Esophagus squamous epithelium (tissue), 5 donors: ENCODE measurements around the gene GPR27. TPM values are rescaled to one million over a fixed set of nuclear protein-coding genes. Genes with fewer than 3 reads are reported as not detected.

Experiments used
- DNase-seq: peaks from one replicate; lab custom pipeline; 2025; lab: John Stamatoyannopoulos, UW
- H3K27ac ChIP-seq, 4 donors: fragments of 200-600 bp; sonication (generic); one replicate each; pipeline ENCODE4 v1.5.1; 2016 to 2019; ENCODE audit warnings: mild to moderate bottlenecking in 1 of 4
- H3K27me3 ChIP-seq, 4 donors: fragments of 200-600 bp; sonication (generic); 1 replicate in 3 of 4; 2 replicates in 1 of 4; pipeline versions ENCODE4 v1.5.1 to v1.6.0; 2017 to 2021; ENCODE audit warnings: antibody characterized with exemption in 1 of 4
- H3K36me3 ChIP-seq, 3 donors: fragments of 200-600 bp; sonication (generic); one replicate each; pipeline ENCODE4 v1.5.1; 2016 to 2019
- H3K4me1 ChIP-seq, 3 donors: fragments of 200-600 bp; sonication (generic); one replicate each; pipeline ENCODE4 v1.5.1; 2017 to 2019
- H3K4me3 ChIP-seq, 4 donors: fragments of 200-600 bp; sonication (generic); 1 replicate in 3 of 4; 2 replicates in 1 of 4; pipeline ENCODE4 v1.5.1; 2016 to 2019; ENCODE audit warnings: mild to moderate bottlenecking in 2 of 4, moderate library complexity in 1 of 4
- H3K9me3 ChIP-seq, 3 donors: fragments of 200-600 bp; sonication (generic); one replicate each; pipeline ENCODE4 v1.5.1; 2016 to 2019
- CTCF ChIP-seq, 6 experiments: fragments of 450-650 bp in 4 of 6; fragments of 200-600 bp in 2 of 6; sonication (generic) in 2 of 6; IDR thresholded peaks; one replicate each; pipeline ENCODE4 v1.5.1; 2016 to 2019; ENCODE audit warnings: antibody characterized with exemption in 6 of 6, mild to moderate bottlenecking in 4 of 6, moderate library complexity in 4 of 6
- POLR2A ChIP-seq, 4 donors: fragments of 450-650 bp; IDR thresholded peaks; one replicate each; pipeline ENCODE4 v1.6.1; 2017; ENCODE audit warnings: antibody characterized with exemption in 4 of 4, mild to moderate bottlenecking in 4 of 4, moderate library complexity in 3 of 4
- WGBS, 2 donors: methylation state at CpG; one replicate each; pipeline ENCODE4 v1.1.5; 2018; 5-methylcytosine and 5-hydroxymethylcytosine counted together
- intact Hi-C: fragments of 100-400 bp; cut with DNase I; formaldehyde crosslinking; loops from one replicate; pipeline ENCODE4 v1.15.0; 2022
- total RNA-seq, 4 donors: library from RNA; depleted of rRNA; stranded (reverse); fragments of >200 nt; gene quantifications; one replicate each; pipeline ENCODE4 v1.1.0, GENCODE V29; 2016
- donor health status: DM: yes; HTN: yes; CAD: no.

GPR27 gene
- total RNA-seq, 4 donors from 2014 or later, result 2.1 to 3.6 (median 2.7) TPM

GRCh38 chr3:71797455-71797854 lies 43.8 kb downstream of the GPR27 start:
- H3K9me3 ChIP-seq, result no peaks in the 10 kb centered on the region
- no peak for DNase-seq
- no peak overlapping the region for H3K4me3 ChIP-seq
- H3K27me3 ChIP-seq, result peaks cover 0 to 45% (median 0%) of the 10 kb centered on the region in 4 donors
- H3K27ac ChIP-seq, result no peak overlapping the region
- TF ChIP-seq POLR2A (IDR thresholded peaks at IDR 0.05) (no peak), CTCF (IDR thresholded peaks at IDR 0.05) (no peak)
- WGBS, 2 donors, result 87% methylated on average over 3 to 7 of the region's 7 CpGs
- H3K36me3 ChIP-seq, result no peaks in the 10 kb centered on the region
- intact Hi-C loops, result no loop called here
- no peaks in the 10 kb centered on the region for H3K4me1 ChIP-seq

GRCh38 chr3:71800023-71800422 lies 46.4 kb downstream of the GPR27 start:
- WGBS, 2 donors, result 50 to 52% methylated on average over 3 of the region's 3 CpGs
- intact Hi-C loops, result no loop called here
- TF ChIP-seq CTCF (IDR thresholded peaks at IDR 0.05), result no peak
- TF ChIP-seq POLR2A (IDR thresholded peaks at IDR 0.05), result no peak
- Histone ChIP-seq H3K4me3 (no peak overlapping the region), H3K27ac (no peak overlapping the region), H3K9me3 (no peaks in the 10 kb centered on the region), H3K36me3 (no peaks in the 10 kb centered on the region), H3K27me3 (peaks cover 0 to 57% (median 0%) of the 10 kb centered on the region in 4 donors), H3K4me1 (no peaks in the 10 kb centered on the region)
- DNase-seq, result no peak

GRCh38 chr3:71801986-71802385 lies 48.3 kb downstream of the GPR27 start:
- no peaks in the 10 kb centered on the region for H3K4me1 ChIP-seq
- no peak for DNase-seq
- H3K4me3 ChIP-seq, result no peak overlapping the region
- TF ChIP-seq POLR2A (IDR thresholded peaks at IDR 0.05), result no peak
- no peak for TF ChIP-seq CTCF (IDR thresholded peaks at IDR 0.05)
- no peak overlapping the region for H3K27ac ChIP-seq
- H3K27me3 ChIP-seq, result peaks cover 0 to 59% (median 0%) of the 10 kb centered on the region in 4 donors
- H3K36me3 ChIP-seq, result no peaks in the 10 kb centered on the region
- no peaks in the 10 kb centered on the region for H3K9me3 ChIP-seq
- intact Hi-C loops, result no loop called here
- 65 to 100% methylated on average over 2 of the region's 2 CpGs for WGBS, 2 donors

GRCh38 chr3:71803248-71803647 lies 49.6 kb downstream of the GPR27 start:
- peaks cover 0 to 59% (median 0%) of the 10 kb centered on the region in 4 donors for H3K27me3 ChIP-seq
- 90 to 92% methylated on average over 2 to 3 of the region's 3 CpGs for WGBS, 2 donors

GRCh38 chr3:71805199-71805598 lies 51.5 kb downstream of the GPR27 start:
- peaks cover 0 to 44% (median 0%) of the 10 kb centered on the region in 4 donors for H3K27me3 ChIP-seq
- TF ChIP-seq CTCF (IDR thresholded peaks at IDR 0.05), result no peak
- no peak for TF ChIP-seq POLR2A (IDR thresholded peaks at IDR 0.05)
- intact Hi-C loops, result no loop called here
- H3K27ac ChIP-seq, result no peak overlapping the region
- no peak overlapping the region for H3K4me3 ChIP-seq
- H3K36me3 ChIP-seq, result no peaks in the 10 kb centered on the region
- 84 to 89% methylated on average over 3 of the region's 3 CpGs for WGBS, 2 donors
- H3K9me3 ChIP-seq, result no peaks in the 10 kb centered on the region
- no peaks in the 10 kb centered on the region for H3K4me1 ChIP-seq
- no peak for DNase-seq

More at GRCh38 chr3:71803248-71803647, 49.6 kb downstream of the GPR27 start:
- intact Hi-C loops, result no loop called here
- H3K4me3 ChIP-seq, result no peak overlapping the region
- no peak for DNase-seq
- H3K27ac ChIP-seq, result no peak overlapping the region
- H3K9me3 ChIP-seq, result no peaks in the 10 kb centered on the region
- no peaks in the 10 kb centered on the region for H3K4me1 ChIP-seq
- H3K36me3 ChIP-seq, result no peaks in the 10 kb centered on the region
- no peak for TF ChIP-seq POLR2A (IDR thresholded peaks at IDR 0.05)
- TF ChIP-seq CTCF (IDR thresholded peaks at IDR 0.05), result no peak
